Activated naive CD4-positive, alpha-beta T cell treated with anti-CD3 and anti-CD28 coated beads, Interleukin-2, amount 10 ng/mL, durations not matched to agents 7 days and 5 days (primary cell): Measurements from ENCODE around the gene STX10.

Experiments
- CTCF ChIA-PET: fragments of 350-600 bp; sonication (Branson Sonifier 250); formaldehyde crosslinking; loops from one replicate; lab custom pipeline; 2021; ENCODE audit warnings: antibody characterized with exemption; lab: Charles Lee
- DNase-seq: peaks from one replicate; pipeline ENCODE4 v3.0.0-alpha.2; 2020
- H3K27ac Mint-ChIP-seq: one replicate; pipeline ENCODE4 v1.8.0; 2021; ENCODE audit warnings: mild to moderate bottlenecking, moderate library complexity, mixed read lengths
- H3K27me3 Mint-ChIP-seq: one replicate; pipeline ENCODE4 v1.8.0; 2021; ENCODE audit warnings: mild to moderate bottlenecking, mixed read lengths
- H3K36me3 Mint-ChIP-seq: one replicate; pipeline ENCODE4 v1.8.0; 2021; ENCODE audit warnings: mixed read lengths
- H3K4me1 Mint-ChIP-seq: one replicate; pipeline ENCODE4 v1.8.0; 2021; ENCODE audit warnings: mixed read lengths
- H3K4me3 Mint-ChIP-seq: one replicate; pipeline ENCODE4 v1.8.0; 2021; ENCODE audit warnings: mild to moderate bottlenecking, moderate library complexity, mixed read lengths
- H3K9me3 Mint-ChIP-seq: one replicate; pipeline ENCODE4 v1.8.0; 2021; ENCODE audit warnings: mixed read lengths

Gene STX10

DNA sequence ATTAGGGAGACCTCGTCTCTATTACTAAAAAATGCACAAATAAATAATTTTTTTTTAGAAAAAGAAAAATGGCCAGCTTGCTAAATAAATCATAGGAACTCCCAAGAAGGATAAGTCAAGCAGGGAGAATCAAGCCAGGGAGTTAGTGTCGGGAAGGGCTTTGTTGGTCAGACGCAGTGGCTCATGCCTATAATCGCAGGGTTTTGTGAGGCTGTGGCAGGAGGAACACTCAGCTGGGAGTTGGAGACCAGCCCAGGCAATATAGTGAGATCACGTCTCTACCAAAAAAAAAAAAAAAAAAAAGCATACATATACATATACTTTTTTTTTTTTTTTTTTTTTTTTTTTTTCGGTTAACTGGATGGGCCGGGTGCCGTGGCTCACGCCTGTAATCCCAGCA is 23.1 kb downstream of the STX10 start:
- DNase-seq, result no peak
- Mint-ChIP-seq H3K4me1 (peaks cover 18% of the 10 kb centered on the region), H3K27me3 (no peaks in the 10 kb centered on the region), H3K36me3 (peaks cover 4% of the 10 kb centered on the region), H3K4me3 (no peak overlapping the region), H3K27ac (no peak overlapping the region), H3K9me3 (no peaks in the 10 kb centered on the region)
- CTCF ChIA-PET, result no interaction called here

DNA sequence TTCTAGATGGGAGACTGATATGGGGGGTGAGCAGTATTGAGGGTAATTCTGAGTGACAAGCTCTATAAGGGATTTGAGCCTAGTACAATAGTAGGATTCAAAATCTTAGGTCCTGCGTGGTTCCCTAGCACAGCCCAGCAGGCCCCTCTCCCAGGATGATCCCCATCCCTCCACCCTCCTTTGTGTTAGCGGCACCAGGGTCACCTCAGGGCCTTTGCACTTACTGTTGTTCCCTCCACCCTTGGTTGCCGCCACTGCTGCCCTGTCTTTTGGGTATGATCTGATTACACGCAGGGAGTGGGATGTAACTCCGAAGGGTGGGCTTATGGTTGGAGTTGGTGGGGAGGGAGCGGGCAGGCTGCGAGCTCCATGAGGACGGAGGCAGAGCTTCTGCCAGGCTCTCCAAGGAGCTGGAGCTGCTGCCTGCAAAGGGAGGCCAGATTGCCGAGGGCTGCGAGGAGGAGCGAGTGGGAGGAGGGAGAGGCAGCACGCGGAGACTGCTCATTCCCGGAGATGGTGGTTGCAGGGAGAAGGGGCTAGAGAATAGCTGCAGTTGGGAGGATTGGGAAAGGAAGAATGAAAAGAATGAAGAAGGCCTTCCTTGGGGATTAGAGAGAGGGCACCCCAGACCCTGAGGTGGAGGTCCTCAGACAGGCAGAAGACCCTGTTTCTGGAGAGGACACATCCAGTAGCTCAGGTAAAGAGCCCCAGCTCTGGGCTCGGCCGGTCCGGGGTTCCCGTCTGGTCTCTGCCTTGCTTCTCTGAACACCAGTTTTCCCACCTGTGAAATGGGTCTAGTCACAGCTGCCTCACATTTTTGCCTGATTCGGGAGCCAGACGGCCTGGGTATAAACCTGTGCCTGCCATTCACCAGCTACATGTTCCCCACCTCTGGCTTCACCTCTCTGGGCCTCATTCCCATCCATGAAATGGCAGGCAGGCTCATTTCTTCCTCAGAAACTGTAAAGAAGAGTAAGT is 26.9 kb downstream of the STX10 start:
- no peaks in the 10 kb centered on the region for H3K9me3 Mint-ChIP-seq
- DNase-seq, result no peak
- CTCF ChIA-PET, result no interaction called here
- peaks cover 4% of the 10 kb centered on the region for H3K36me3 Mint-ChIP-seq
- no peaks in the 10 kb centered on the region for H3K27me3 Mint-ChIP-seq
- H3K27ac Mint-ChIP-seq, result peak overlapping the region; percentile 53
- H3K4me3 Mint-ChIP-seq, result no peak overlapping the region
- peaks cover 36% of the 10 kb centered on the region for H3K4me1 Mint-ChIP-seq

DNA sequence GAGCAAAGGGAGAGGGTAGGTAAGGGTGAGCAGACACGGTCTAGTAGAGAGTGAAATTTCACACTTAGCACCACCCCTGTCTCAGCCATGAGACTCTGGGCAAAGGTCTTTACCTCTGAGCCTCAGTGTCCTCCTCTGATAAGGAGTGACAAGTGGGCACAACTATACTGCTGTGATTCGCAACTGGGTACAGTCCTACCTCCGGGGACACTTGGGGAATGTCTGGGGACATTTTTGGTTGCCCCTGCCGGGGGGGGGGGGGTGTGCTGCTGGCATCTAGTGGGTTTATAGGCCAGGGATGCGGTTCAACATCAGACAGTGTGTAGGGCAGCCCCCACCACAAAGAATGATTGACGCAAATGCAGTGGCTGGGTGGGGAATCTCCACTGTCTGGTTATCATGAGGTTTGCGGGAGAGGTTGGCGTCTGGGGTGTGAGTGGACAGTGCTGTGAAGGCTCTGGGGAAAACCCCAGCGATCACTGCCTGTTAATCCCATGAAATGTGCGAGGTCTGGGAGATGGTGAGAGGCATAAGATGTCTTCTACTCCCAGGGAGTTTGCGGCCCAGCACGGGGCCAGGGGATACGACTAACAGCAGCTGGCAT is 27.8 kb downstream of the STX10 start:
- CTCF ChIA-PET, result no interaction called here
- Mint-ChIP-seq H3K36me3 (peaks cover 4% of the 10 kb centered on the region), H3K9me3 (no peaks in the 10 kb centered on the region), H3K27me3 (no peaks in the 10 kb centered on the region), H3K27ac (no peak overlapping the region), H3K4me3 (no peak overlapping the region), H3K4me1 (peaks cover 40% of the 10 kb centered on the region)
- no peak for DNase-seq

DNA sequence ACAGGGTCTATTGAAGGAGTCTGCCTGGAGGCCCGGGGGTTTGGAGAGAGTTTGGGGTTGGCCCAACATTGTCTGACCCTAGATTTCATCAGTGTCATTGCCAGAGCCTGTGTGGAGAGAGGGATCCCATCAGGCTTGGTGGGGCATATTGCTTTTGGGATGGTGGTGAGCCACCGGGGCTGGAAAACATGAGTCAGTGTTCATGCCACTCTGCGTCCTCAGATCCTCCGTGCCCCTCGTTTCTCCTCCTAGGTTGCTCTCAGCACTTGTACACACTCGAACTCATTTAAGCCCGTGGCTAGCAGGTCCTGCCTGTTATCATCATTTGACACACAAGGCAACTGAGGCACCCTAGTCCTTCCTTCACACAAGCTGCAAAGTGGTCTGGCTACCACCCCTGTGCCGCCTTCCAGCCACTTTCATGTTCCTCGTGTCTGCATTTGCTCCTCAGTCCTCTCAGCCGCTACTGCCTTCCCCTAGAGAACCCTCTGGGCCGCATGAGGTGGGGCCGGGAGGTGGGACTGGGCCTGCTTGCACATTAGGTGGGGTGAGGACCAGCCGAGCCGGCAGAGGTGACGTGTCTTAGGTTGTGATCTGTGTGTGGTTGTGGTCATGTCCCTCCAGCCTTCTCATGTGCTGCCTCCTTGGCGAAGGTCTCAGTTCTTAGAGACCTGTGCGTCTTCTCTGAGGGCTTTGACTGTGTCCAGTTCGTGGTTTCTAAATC is 28.5 kb downstream of the STX10 start:
- Mint-ChIP-seq H3K4me1 (peaks cover 40% of the 10 kb centered on the region), H3K4me3 (no peak overlapping the region), H3K27ac (no peak overlapping the region), H3K36me3 (peaks cover 2% of the 10 kb centered on the region), H3K27me3 (no peaks in the 10 kb centered on the region), H3K9me3 (no peaks in the 10 kb centered on the region)
- no peak for DNase-seq
- CTCF ChIA-PET, result no interaction called here

DNA sequence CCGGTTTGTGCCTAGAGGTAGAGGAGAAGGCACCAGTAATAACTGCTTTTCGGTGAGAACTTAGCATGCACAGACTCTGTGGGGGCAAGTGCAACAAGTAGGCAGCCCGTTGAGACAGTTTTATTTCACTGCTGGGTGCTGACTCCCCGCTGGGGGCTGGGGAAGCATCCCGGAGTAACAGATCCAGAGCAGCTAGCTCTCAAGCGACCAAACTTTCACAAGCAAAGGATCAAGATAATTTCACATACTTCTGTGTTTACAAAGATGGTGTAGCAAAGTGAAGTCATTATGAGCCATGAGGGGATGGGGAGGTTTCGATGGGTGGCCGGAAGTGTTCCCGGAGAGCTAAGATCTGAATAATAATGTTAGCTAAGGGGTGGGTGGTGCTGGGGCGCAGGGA is 29.4 kb downstream of the STX10 start:
- Mint-ChIP-seq H3K9me3 (no peaks in the 10 kb centered on the region), H3K27me3 (no peaks in the 10 kb centered on the region), H3K4me1 (peaks cover 46% of the 10 kb centered on the region), H3K4me3 (no peak overlapping the region), H3K27ac (peak overlapping the region; percentile 13), H3K36me3 (peaks cover 5% of the 10 kb centered on the region)
- CTCF ChIA-PET, result no interaction called here
- DNase-seq, result no peak

DNA sequence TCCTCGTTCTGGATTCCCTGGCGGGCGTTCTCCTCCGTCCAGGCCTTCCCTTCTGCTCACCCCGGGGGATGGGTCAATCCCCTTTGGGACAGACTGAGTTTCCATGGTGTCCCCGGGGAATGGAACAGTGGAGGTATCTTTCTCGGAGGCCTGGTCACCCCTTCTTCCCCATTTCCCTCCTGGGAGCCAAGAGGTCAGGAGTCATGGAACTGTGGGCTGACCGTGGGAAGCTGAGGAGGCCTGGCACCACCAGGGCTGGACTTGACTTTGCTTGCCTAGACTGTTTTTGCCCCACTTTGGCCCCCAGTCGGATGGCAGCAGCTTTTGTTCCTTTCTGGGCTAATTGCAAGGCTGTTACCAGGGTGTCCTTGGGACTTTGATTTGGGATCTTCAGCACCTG is 30.1 kb downstream of the STX10 start:
- H3K9me3 Mint-ChIP-seq, result no peaks in the 10 kb centered on the region
- H3K27ac Mint-ChIP-seq, result no peak overlapping the region
- CTCF ChIA-PET, result no interaction called here
- H3K36me3 Mint-ChIP-seq, result peaks cover 8% of the 10 kb centered on the region
- peaks cover 54% of the 10 kb centered on the region for H3K4me1 Mint-ChIP-seq
- H3K4me3 Mint-ChIP-seq, result peak overlapping the region; percentile 79
- no peak for DNase-seq
- no peaks in the 10 kb centered on the region for H3K27me3 Mint-ChIP-seq

DNA sequence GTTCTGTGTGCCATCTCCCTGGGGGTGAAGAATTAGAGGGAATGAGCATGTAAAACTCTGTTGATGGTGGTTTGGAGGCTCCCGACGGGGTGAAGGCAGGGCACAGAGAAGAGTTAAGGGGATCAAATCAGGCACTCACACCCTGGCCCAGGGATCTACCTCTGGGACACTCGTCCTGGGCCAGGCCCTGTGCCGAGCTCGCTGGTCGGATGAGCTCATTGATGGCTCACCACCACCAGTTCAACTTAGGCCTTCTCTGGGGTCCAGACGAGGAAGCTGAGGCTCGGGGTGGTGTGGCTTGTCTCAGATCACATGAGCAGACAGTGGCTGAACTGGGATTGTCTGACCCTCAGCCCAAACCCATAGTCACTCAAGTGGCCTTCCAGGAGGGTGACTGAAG is 30.5 kb downstream of the STX10 start:
- no peaks in the 10 kb centered on the region for H3K9me3 Mint-ChIP-seq
- peak overlapping the region; percentile 79 for H3K4me3 Mint-ChIP-seq
- H3K27me3 Mint-ChIP-seq, result no peaks in the 10 kb centered on the region
- CTCF ChIA-PET, result no interaction called here
- DNase-seq, result no peak
- no peak overlapping the region for H3K27ac Mint-ChIP-seq
- H3K4me1 Mint-ChIP-seq, result peaks cover 58% of the 10 kb centered on the region
- H3K36me3 Mint-ChIP-seq, result peaks cover 8% of the 10 kb centered on the region

DNA sequence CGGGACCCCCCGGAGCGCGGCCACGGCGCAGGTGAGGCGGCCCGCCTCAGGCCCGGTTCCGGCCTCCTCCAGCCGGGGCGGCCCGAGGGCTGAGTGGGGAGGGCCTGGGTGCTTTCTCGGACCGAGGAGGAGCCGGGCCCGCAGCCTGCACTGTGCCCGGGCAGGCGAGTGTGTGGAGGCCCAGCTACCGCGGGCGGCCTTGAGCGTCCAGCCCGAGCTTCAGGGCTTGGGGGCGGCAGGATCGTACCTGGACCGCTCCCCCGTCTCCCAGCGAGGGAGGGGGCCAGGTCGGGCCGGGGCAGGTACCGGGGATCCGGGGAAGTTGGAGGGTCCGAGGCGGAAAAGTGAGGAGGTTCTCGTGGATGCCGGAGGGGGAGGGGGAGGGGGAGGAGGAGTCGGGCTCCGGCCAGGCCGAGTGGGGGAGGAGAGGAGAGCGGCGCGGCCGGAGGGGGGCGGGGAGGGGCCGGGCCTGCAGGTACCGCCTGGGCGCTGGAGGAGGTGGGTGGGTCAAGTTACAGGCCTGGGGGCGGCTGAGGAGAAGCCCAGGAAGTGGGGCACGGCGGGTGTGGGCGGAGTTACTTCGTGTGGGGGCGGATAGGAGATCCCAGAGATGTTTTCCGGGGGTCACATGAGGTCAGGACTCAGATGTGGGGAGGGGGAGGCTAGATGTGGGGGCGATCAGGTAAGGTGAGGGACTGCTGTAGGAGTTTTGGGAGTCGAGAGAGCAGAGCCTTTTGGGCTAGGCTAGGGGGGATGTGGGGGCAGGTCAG is 31.6 kb downstream of the STX10 start:
- Mint-ChIP-seq H3K27me3 (no peaks in the 10 kb centered on the region), H3K9me3 (no peaks in the 10 kb centered on the region), H3K4me1 (peaks cover 56% of the 10 kb centered on the region), H3K27ac (peak overlapping the region; percentile 77), H3K36me3 (peaks cover 8% of the 10 kb centered on the region), H3K4me3 (peak overlapping the region; percentile 79)
- CTCF ChIA-PET, result interaction anchor here (1.1 to 1.9 kb wide), 5 partner anchors 10 to 46 kb away, joined by 3 to 7 read pairs (median 4); partner anchors contain the start of genes IER2 and STX10
- peak; percentile 75 for DNase-seq

DNA sequence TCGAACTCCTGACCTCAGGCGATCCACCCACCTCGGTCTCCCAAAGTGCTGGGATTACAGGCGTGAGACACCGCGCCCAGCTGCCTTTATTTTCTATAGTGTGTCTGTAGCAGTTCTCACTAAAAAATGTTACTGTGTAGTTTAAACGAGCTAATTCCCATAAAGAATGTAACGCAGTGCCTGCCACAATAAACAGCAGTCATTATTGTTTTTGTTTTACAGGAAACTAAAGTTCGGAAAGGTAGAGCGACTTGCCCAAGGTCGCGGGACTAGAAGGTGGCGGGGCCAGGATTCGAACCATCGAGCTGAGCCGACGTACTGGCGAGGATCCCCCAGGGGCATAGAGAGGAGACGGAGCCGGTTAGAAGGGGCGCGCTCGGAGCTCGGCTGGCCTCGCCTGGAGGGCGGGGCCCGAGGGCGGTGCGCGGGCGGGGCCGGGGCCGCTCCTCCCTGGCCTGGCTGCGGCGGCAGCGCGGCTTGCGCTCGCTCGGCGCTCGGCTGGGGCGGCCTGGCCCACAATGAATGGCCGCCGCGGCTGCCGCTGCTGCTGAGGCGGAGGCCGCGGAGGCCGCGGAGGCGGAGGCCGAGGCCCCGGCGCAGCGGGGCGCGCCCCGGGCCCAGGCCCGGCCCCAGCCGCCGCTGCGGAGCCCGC is 32.3 kb downstream of the STX10 start, which contains the start of gene NACC1:
Gene NACC1 (plus strand): TSS at position 493 of the 652 bp plus-strand sequence. CDS start 16,944 bp downstream, outside the sequence.
- DNase-seq, result peak; percentile 91
- peak within 1 kb of the TSS; percentile 90 for H3K4me3 Mint-ChIP-seq

DNA sequence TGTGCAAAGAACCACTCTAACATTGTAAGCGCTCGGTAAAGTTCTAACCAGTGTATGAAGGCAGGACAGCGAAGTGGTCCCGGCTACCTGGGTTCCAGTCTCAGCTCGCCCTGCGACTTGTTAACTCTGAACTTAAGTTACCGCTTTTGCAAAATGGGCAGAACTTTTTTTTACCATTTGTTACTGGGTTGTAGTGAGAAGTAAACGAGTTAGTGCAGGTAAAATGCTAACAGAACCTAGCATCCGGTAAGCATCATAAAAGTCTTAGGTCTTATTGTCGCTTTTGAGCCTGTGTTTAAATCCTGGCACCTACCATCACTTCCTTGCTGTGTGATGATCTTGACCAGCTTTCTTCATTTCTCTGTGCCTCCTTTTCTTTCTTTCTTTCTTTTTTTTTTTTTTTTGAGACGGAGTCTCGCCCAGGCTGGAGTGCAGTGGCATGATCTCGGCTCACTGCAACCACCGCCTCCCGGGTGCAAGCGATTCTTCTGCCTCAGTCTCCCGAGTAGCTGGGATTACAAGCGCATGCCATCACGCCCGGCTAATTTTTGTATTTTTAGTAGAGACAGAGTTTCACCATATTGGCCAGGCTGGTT is 32.9 kb downstream of the STX10 start:
- Mint-ChIP-seq H3K9me3 (no peaks in the 10 kb centered on the region), H3K4me1 (peaks cover 52% of the 10 kb centered on the region), H3K36me3 (peaks cover 10% of the 10 kb centered on the region), H3K4me3 (peak overlapping the region; percentile 90), H3K27me3 (no peaks in the 10 kb centered on the region), H3K27ac (peak overlapping the region; percentile 92)
- CTCF ChIA-PET, result interaction anchor here (1.1 to 1.9 kb wide), 5 partner anchors 11 to 48 kb away, joined by 3 to 7 read pairs (median 4); partner anchors contain the start of genes IER2 and STX10
- no peak for DNase-seq

More for the DNA sequence above, 32.3 kb downstream of the STX10 start, which contains the start of gene NACC1:
- Mint-ChIP-seq H3K27ac (peak within 1 kb of the TSS; percentile 92), H3K9me3 (no peaks in the 10 kb centered on the region), H3K27me3 (no peaks in the 10 kb centered on the region), H3K36me3 (peaks cover 8% of the 10 kb centered on the region), H3K4me1 (peaks cover 56% of the 10 kb centered on the region)
- CTCF ChIA-PET, result interaction anchor here (1.1 to 1.9 kb wide), 5 partner anchors 10 to 47 kb away, joined by 3 to 7 read pairs (median 4); partner anchors contain the start of genes IER2 and STX10

DNA sequence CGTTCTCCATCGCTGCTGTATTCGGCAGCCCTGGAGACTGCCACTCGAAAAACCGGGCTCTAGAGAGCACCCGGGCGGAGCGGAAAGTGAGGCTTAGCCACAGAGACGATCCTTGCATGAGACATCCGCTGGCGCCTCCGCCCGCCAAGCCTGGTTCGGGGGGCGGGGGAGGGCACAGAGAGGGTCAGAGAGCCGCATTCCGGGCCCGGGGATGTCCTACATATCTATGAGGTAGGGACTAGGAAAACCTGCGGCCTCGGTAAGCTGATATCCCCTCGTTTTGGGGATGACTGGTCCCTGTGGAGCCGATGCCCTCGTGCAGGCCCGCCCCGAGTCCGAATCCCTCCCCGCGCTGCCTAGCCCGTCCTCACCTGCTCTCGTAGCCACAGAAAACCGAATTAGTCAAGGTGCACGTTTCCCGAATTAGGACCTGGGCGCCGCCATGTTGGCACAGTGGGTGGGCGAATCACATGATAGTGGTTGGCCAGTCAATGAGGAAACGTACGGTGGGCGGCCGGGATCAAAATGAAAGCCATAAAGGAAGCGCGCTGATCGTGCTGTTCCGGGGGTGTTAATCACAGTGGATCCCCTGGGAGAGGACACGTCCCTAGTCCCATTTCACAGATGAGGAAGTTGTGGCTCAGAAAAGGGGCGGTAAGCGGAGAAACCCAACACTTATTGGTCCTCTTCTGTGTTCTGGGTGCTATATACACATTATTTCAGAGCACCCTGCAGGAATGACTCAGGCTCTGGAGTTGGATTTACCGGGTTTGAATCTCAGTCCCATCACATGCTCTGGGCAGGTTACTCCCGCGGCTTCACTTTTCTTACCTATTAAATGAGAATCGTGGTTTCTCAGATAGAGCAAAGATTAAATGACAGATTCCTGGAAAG is 33.6 kb downstream of the STX10 start, which contains the start of gene TRMT1:
Gene TRMT1 (minus strand): TSS at position 459 of the 894 bp plus-strand sequence. CDS start 341 bp downstream, at position 118.
- Mint-ChIP-seq H3K36me3 (peaks cover 10% of the 10 kb centered on the region), H3K9me3 (no peaks in the 10 kb centered on the region), H3K27me3 (no peaks in the 10 kb centered on the region), H3K27ac (peak within 1 kb of the TSS; percentile 92), H3K4me3 (peak within 1 kb of the TSS; percentile 90), H3K4me1 (peaks cover 46% of the 10 kb centered on the region)
- CTCF ChIA-PET, result interaction anchor here (1.9 kb wide), 1 partner anchor 12 kb away, joined by 7 read pairs; no protein-coding TSS in a partner anchor
- DNase-seq, result peak; percentile 95

DNA sequence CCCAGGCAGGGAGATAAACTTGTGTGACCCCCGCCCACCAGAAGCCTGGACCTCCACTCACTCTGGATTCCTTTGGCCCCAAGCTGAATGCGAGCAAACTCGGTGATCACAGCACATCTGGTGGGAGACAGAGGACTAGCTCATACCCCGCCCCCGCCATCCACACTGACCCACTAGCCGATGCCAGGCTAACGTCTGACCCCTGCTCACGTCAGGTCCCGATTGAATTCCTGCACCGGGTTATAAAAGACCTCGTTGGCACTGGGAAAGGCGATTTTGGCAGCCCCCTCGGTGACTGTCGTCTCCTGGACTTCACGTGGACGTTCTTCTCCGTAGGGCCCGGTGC is 34.3 kb downstream of the STX10 start:
- H3K4me3 Mint-ChIP-seq, result peak overlapping the region; percentile 90
- CTCF ChIA-PET, result no interaction called here
- H3K27ac Mint-ChIP-seq, result peak overlapping the region; percentile 92
- H3K9me3 Mint-ChIP-seq, result no peaks in the 10 kb centered on the region
- peaks cover 43% of the 10 kb centered on the region for H3K4me1 Mint-ChIP-seq
- no peaks in the 10 kb centered on the region for H3K27me3 Mint-ChIP-seq
- H3K36me3 Mint-ChIP-seq, result peaks cover 10% of the 10 kb centered on the region
- DNase-seq, result no peak
